ENCODE results near the gene JADE1.

Gene JADE1

GRCh38 chr4:128846063-128846462 lies 36.6 kb downstream of the JADE1 start:
- no peak for DNase-seq

- DNase-seq: no peak
Measured at GRCh38 chr4:128847082-128847724, 37.7 kb downstream of the JADE1 start.

GRCh38 chr4:128848461-128848860 lies 39.0 kb downstream of the JADE1 start:
- DNase-seq: no peak

GRCh38 chr4:128850252-128850651 lies 40.8 kb downstream of the JADE1 start:
- no peak for DNase-seq

- DNase-seq: no peak
Measured at GRCh38 chr4:128853741-128854140, 44.2 kb downstream of the JADE1 start.

GRCh38 chr4:128854433-128854832 lies 44.9 kb downstream of the JADE1 start:
- DNase-seq: no peak

GRCh38 chr4:128855621-128856020 lies 46.1 kb downstream of the JADE1 start:
- no peak for DNase-seq

GRCh38 chr4:128856246-128856645 lies 46.7 kb downstream of the JADE1 start:
- no peak for DNase-seq

- no peak for DNase-seq
Measured at GRCh38 chr4:128858879-128859671, 49.6 kb downstream of the JADE1 start.

- no peak for DNase-seq
Measured at GRCh38 chr4:128859887-128860677, 50.6 kb downstream of the JADE1 start.

- no peak for DNase-seq
Measured at GRCh38 chr4:128861856-128862518, 52.5 kb downstream of the JADE1 start.

- DNase-seq: no peak
Measured at GRCh38 chr4:128862608-128863311, 53.3 kb downstream of the JADE1 start.

- peak; percentile 30 to 43 for DNase-seq
Measured at GRCh38 chr4:128863312-128864075, 54.0 kb downstream of the JADE1 start.

- DNase-seq: no peak
Measured at GRCh38 chr4:128865132-128865531, 55.6 kb downstream of the JADE1 start.

GRCh38 chr4:128866269-128866668 lies 56.8 kb downstream of the JADE1 start:
- no peak for DNase-seq

- DNase-seq: no peak
Measured at GRCh38 chr4:128866691-128867090, 57.2 kb downstream of the JADE1 start.

- no peak for DNase-seq
Measured at GRCh38 chr4:128868758-128869157, 59.3 kb downstream of the JADE1 start.

GRCh38 chr4:128869776-128870509 lies 60.4 kb downstream of the JADE1 start:
- no peak for DNase-seq

- no peak for DNase-seq
Measured at GRCh38 chr4:128871948-128872347, 62.4 kb downstream of the JADE1 start.

- DNase-seq: no peak
Measured at GRCh38 chr4:128876200-128876599, 66.7 kb downstream of the JADE1 start.

GRCh38 chr4:128877934-128878333 lies 68.4 kb downstream of the JADE1 start:
- no peak for DNase-seq
